Pancreas (tissue), 10 donors: Measurements from ENCODE around the gene CCR5AS.

Source experiments
- ATAC-seq, 4 donors: fragments of 200-7000 bp; cut with Tn5 transposase; one replicate each; pipeline versions ENCODE4 v1.8.0 to v1.9.1; 2020; ENCODE audit warnings: mild to moderate bottlenecking in 4 of 4, moderate library complexity in 4 of 4
- DNase-seq, 6 donors: peaks; one replicate each; pipeline ENCODE4 v3.0.0-alpha.2; 2020
- FAIRE-seq: peaks from 2 replicates; lab custom pipeline; 2012; peaks lifted over from hg19 to GRCh38; lab: Jason Lieb, UNC
- H3K27ac ChIP-seq, 4 donors: fragments of 200-600 bp; sonication (generic); 1 replicate in 3 of 4; 2 replicates in 1 of 4; pipeline versions ENCODE4 v1.5.0 to v1.8.0; 2020
- H3K27me3 ChIP-seq, 4 donors: fragments of 200-600 bp; one replicate each; pipeline ENCODE4 v1.8.0; 2021
- H3K36me3 ChIP-seq, 3 donors: fragments of 200-600 bp; sonication (generic) in 1 of 3; one replicate each; pipeline versions ENCODE4 v1.5.0 to v1.8.0; 2020 to 2021
- H3K4me1 ChIP-seq, 3 donors: fragments of 200-600 bp; one replicate each; pipeline ENCODE4 v1.8.0; 2021
- H3K4me3 ChIP-seq, 4 donors: fragments of 200-600 bp; sonication (generic) in 2 of 4; one replicate each; pipeline versions ENCODE4 v1.5.0 to v1.8.0; 2020 to 2021
- H3K9me3 ChIP-seq, 4 donors: fragments of 200-600 bp; one replicate each; pipeline ENCODE4 v1.8.0; 2021
- WGBS, 2 donors: extraction: QIAGEN DNeasy Blood & Tissue Kit; methylation state at CpG; one replicate each; pipeline ENCODE4 v1.1.7; 2013; 5-methylcytosine and 5-hydroxymethylcytosine counted together
- intact Hi-C, 3 donors: fragments of 100-400 bp; cut with DNase I; formaldehyde crosslinking; loops; one replicate each; pipeline versions ENCODE4 v1.11.1 to v1.14.2; 2022
- TF ChIP-seq, protein P1 (sequence below), 4 donors: fragments of 200-600 bp; sonication (generic) in 3 of 4; IDR thresholded peaks; one replicate each; pipeline versions ENCODE4 v1.5.0 to v1.8.0; 2021; ENCODE audit warnings: antibody characterized with exemption in 4 of 4
- donor health status: healthy with polysubstance abuse.
- donor health status: DM: no; HTN: no; CAD: no; lungs with moderate emphysema.
- donor health status: DM: no; HTN: no; CAD: no.
- donor health status: control.
- donor health status: control.
- donor health status: Bipolar disorder and iron deficiency.
- donor health status: DM: yes; HTN: yes; CAD: no.
- donor health status: DM: no; HTN: no; CAD: no.
- donor health status: DM: no; HTN: no; CAD: no.
- donor health status: DM: yes; HTN: yes; CAD: no.

The CCR5AS gene

GRCh38 chr3:46400000-46400734 is 6.7 kb downstream of the CCR5AS start:
- DNase-seq (no peak), ATAC-seq (no peak), FAIRE-seq (no peak)
- Histone ChIP-seq H3K4me1 (peaks cover 0 to 6% (median 0%) of the 10 kb centered on the region in 3 donors), H3K9me3 (no peaks in the 10 kb centered on the region), H3K27ac (no peak overlapping the region), H3K4me3 (no peak overlapping the region), H3K36me3 (no peaks in the 10 kb centered on the region), H3K27me3 (no peaks in the 10 kb centered on the region)
- intact Hi-C loops: no loop called here
- TF ChIP-seq, protein P1, sequence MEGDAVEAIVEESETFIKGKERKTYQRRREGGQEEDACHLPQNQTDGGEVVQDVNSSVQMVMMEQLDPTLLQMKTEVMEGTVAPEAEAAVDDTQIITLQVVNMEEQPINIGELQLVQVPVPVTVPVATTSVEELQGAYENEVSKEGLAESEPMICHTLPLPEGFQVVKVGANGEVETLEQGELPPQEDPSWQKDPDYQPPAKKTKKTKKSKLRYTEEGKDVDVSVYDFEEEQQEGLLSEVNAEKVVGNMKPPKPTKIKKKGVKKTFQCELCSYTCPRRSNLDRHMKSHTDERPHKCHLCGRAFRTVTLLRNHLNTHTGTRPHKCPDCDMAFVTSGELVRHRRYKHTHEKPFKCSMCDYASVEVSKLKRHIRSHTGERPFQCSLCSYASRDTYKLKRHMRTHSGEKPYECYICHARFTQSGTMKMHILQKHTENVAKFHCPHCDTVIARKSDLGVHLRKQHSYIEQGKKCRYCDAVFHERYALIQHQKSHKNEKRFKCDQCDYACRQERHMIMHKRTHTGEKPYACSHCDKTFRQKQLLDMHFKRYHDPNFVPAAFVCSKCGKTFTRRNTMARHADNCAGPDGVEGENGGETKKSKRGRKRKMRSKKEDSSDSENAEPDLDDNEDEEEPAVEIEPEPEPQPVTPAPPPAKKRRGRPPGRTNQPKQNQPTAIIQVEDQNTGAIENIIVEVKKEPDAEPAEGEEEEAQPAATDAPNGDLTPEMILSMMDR (IDR thresholded peaks at IDR 0.05): no peak
- 78 to 82% methylated on average over 8 of the region's 8 CpGs for WGBS, 2 donors

- no peaks in the 10 kb centered on the region for H3K4me1 ChIP-seq
- no peak overlapping the region for H3K4me3 ChIP-seq
- ATAC-seq: peak in 1 of 4 donors; percentile 17
- H3K27ac ChIP-seq: no peak overlapping the region
- no peak for FAIRE-seq
- no peaks in the 10 kb centered on the region for H3K9me3 ChIP-seq
- no peaks in the 10 kb centered on the region for H3K27me3 ChIP-seq
- H3K36me3 ChIP-seq: no peaks in the 10 kb centered on the region
- TF ChIP-seq, protein P1 (IDR thresholded peaks at IDR 0.05): no peak
- DNase-seq: no peak
- intact Hi-C loops: no loop called here
- WGBS, 2 donors: 64 to 77% methylated on average over 2 of the region's 2 CpGs
These were observed 7.3 kb downstream of the CCR5AS start for GRCh38 chr3:46399557-46399956.

- Histone ChIP-seq H3K4me1 (no peaks in the 10 kb centered on the region), H3K4me3 (no peak overlapping the region), H3K36me3 (no peaks in the 10 kb centered on the region), H3K9me3 (no peaks in the 10 kb centered on the region), H3K27ac (no peak overlapping the region), H3K27me3 (no peaks in the 10 kb centered on the region)
- ATAC-seq (no peak), FAIRE-seq (no peak), DNase-seq (no peak)
- 83 to 90% methylated on average over 2 of the region's 2 CpGs for WGBS, 2 donors
- intact Hi-C loops: no loop called here
- TF ChIP-seq, protein P1 (IDR thresholded peaks at IDR 0.05): no peak
These were observed 7.8 kb downstream of the CCR5AS start for GRCh38 chr3:46399098-46399497.

GRCh38 chr3:46398186-46398955 is 8.5 kb downstream of the CCR5AS start:
- 92 to 93% methylated on average over 6 of the region's 6 CpGs for WGBS, 2 donors
- DNase-seq (no peak), ATAC-seq (no peak), FAIRE-seq (no peak)
- TF ChIP-seq, protein P1 (IDR thresholded peaks at IDR 0.05): no peak
- Histone ChIP-seq H3K9me3 (no peaks in the 10 kb centered on the region), H3K4me3 (no peak overlapping the region), H3K4me1 (no peaks in the 10 kb centered on the region), H3K36me3 (no peaks in the 10 kb centered on the region), H3K27ac (no peak overlapping the region), H3K27me3 (no peaks in the 10 kb centered on the region)
- intact Hi-C loops: no loop called here

DNA sequence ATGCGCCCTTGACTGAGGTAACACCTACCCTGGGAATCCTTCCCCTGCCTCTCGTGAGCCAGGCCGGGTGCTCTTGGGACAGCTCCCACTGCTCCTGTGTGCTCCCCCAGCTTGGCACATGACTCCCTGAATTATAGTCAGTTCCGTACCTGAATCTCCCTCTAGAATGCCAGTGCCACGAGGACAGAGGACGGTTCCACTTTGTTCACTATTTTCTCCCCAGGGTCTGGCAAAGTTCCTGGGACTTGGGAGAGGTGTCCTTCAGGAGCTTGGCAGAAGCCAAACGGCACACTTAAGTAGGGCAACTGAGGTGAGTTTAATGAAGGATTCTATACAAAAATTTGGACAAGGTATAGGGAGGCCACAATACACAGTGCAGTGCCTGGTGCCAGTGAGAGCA is 9.8 kb downstream of the CCR5AS start:
- Histone ChIP-seq H3K27ac (no peak overlapping the region), H3K4me3 (no peak overlapping the region), H3K27me3 (no peaks in the 10 kb centered on the region), H3K9me3 (no peaks in the 10 kb centered on the region), H3K4me1 (no peaks in the 10 kb centered on the region), H3K36me3 (no peaks in the 10 kb centered on the region)
- no peak for FAIRE-seq
- 34 to 52% methylated on average over 7 of the region's 7 CpGs for WGBS, 2 donors
- intact Hi-C loops: no loop called here
- TF ChIP-seq, protein P1 (IDR thresholded peaks at IDR 0.05): no peak
- no peak for ATAC-seq
- no peak for DNase-seq
